Measurements from ENCODE around the gene IDH3B.

DNA sequence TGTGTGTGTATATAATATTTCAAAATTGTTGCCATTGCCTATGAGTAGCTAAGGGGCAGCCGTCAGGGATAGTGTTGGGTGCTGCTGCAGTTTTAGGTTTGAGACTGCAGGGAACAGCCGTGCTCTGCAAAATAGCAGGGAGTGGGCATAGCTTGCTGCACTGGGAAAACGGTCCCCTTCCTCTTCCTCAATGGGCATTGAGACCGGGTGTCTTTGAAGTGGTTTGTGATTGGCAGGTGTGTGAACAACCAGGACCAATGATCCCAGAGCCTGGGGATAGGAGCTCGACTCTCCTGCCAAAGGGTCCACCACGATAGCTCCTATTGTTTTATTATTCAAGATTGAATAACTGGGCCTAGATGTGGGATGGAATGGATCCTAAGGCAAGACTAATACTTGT lies 23.5 kb upstream of the IDH3B start:
- TF ChIP-seq, protein P1, sequence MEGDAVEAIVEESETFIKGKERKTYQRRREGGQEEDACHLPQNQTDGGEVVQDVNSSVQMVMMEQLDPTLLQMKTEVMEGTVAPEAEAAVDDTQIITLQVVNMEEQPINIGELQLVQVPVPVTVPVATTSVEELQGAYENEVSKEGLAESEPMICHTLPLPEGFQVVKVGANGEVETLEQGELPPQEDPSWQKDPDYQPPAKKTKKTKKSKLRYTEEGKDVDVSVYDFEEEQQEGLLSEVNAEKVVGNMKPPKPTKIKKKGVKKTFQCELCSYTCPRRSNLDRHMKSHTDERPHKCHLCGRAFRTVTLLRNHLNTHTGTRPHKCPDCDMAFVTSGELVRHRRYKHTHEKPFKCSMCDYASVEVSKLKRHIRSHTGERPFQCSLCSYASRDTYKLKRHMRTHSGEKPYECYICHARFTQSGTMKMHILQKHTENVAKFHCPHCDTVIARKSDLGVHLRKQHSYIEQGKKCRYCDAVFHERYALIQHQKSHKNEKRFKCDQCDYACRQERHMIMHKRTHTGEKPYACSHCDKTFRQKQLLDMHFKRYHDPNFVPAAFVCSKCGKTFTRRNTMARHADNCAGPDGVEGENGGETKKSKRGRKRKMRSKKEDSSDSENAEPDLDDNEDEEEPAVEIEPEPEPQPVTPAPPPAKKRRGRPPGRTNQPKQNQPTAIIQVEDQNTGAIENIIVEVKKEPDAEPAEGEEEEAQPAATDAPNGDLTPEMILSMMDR (IDR thresholded peaks at IDR 0.05): no peak
- no peak for TF ChIP-seq POLR2AphosphoS5 (IDR thresholded peaks at IDR 0.05)
